Panc1 (cell line): ENCODE data around the gene TMEM191C. TPM values are rescaled to one million over a fixed set of nuclear protein-coding genes. Genes with fewer than 3 reads are reported as not detected.
"Not testable (repeated sequence)": the region's sequence is repeated elsewhere in the genome, so short reads cannot be mapped to it uniquely, and the experiment has no call there.

Source experiments
- ATAC-seq: fragments of 200-7000 bp; cut with Tn5 transposase; 2 replicates; pipeline ENCODE4 v1.9.1; 2020; ENCODE audit warnings: mild to moderate bottlenecking, moderate library complexity
- BruUV-seq: library from RNA; stranded (reverse); fragments of 400-500 nt; replicated peaks from 2 replicates; lab custom pipeline; 2021; lab: Mats Ljungman, UMichigan
- CTCF ChIA-PET: fragments of 300-600 bp; sonication (Branson Sonifier 250); formaldehyde crosslinking; loops from one replicate; lab custom pipeline; 2022; ENCODE audit warnings: antibody characterized with exemption; lab: Charles Lee
- POLR2A ChIA-PET: fragments of 300-600 bp; sonication (Branson Sonifier 250); formaldehyde crosslinking; loops from one replicate; lab custom pipeline; 2022; ENCODE audit warnings: antibody characterized with exemption; lab: Charles Lee
- DNase-seq: peaks from one replicate; pipeline ENCODE4 v3.0.0-alpha.2; 2010; ENCODE audit warnings: low read depth, low spot score
- H3K27ac ChIP-seq: 2 replicates; pipeline ENCODE4 v1.5.1; 2011; ENCODE audit warnings: mild to moderate bottlenecking, low read length, inconsistent platforms
- H3K27me3 ChIP-seq: fragments of 200-500 bp; sonication (Bioruptor generic); 2 replicates; pipeline ENCODE4 v1.6.0; 2014; ENCODE audit warnings: low read length, inconsistent platforms; ENCODE audit not compliant: control insufficient read depth, insufficient read depth
- H3K36me3 ChIP-seq: fragments of 200-500 bp; sonication (Bioruptor generic); 2 replicates; pipeline ENCODE4 v1.5.1; 2014; ENCODE audit warnings: inconsistent platforms, mild to moderate bottlenecking, low read length, moderate library complexity; ENCODE audit not compliant: control insufficient read depth, insufficient read depth
- H3K4me1 ChIP-seq: 2 replicates; pipeline ENCODE4 v1.5.1; 2011; ENCODE audit warnings: inconsistent platforms, mild to moderate bottlenecking, low read length, moderate library complexity; ENCODE audit not compliant: control insufficient read depth, insufficient read depth
- H3K4me3 ChIP-seq, 2 experiments: 2 replicates each; pipeline ENCODE4 v1.5.1; 2011 to 2012; ENCODE audit warnings: low read depth in 2 of 2, low read length in 2 of 2, mild to moderate bottlenecking in 2 of 2, inconsistent platforms in 1 of 2, moderate library complexity in 1 of 2
- H3K9me3 ChIP-seq: fragments of 200-500 bp; sonication (Bioruptor generic); 2 replicates; pipeline ENCODE4 v1.5.1; 2014; ENCODE audit warnings: low read depth, mild to moderate bottlenecking, inconsistent platforms, low read length, moderate library complexity; ENCODE audit not compliant: control insufficient read depth, insufficient read depth
- in situ Hi-C: cut with HindIII; loops from 2 replicates; pipeline ENCODE4 v1.10.0; 2016; ENCODE audit warnings: low sequenced_read_pairs, low pct_unique_long_range_greater_than_20kb
- intact Hi-C: fragments of 100-400 bp; cut with micrococcal nuclease; formaldehyde crosslinking; loops from one replicate; pipeline ENCODE4 v1.10.0; 2022; ENCODE audit not compliant: unreplicated experiment
- total RNA-seq: library from RNA; stranded (reverse); gene quantifications from one replicate; pipeline ENCODE4 v1.2.1, GENCODE V29; 2021; ENCODE audit not compliant: unreplicated experiment

TMEM191C gene
- total RNA-seq, 1 experiment from 2014 or later, result 2.9 TPM

GRCh38 chr22:21493789-21494782, 26.9 kb downstream of the TMEM191C start:
- H3K27me3 ChIP-seq, CTCF ChIA-PET, H3K36me3 ChIP-seq, in situ Hi-C loops, H3K9me3 ChIP-seq, DNase-seq, POLR2A ChIA-PET, intact Hi-C loops, H3K4me3 ChIP-seq, H3K4me1 ChIP-seq, H3K27ac ChIP-seq, BruUV-seq: not testable (repeated sequence)
- ATAC-seq, result peak; percentile 64

DNA sequence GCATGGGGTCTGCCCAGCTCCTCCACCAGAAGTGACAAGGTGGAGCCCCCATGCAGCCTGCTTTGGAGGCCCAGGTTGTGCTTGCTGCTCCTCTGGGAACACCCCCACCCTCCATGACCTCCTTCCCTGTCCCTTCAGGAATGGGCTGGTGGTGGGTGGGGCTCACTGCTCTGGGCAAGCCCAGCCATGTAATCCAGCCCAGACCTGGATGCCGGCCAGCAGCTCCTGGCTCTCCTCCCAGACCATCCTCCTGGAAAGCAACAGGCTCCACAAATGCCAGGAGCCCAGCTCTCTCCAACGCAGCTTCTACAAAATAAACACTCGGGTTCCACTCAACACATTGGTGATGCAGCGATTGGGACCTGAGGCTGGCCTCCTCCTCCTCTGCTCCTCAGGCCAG, 30.8 kb downstream of the TMEM191C start:
- H3K27me3 ChIP-seq, CTCF ChIA-PET, H3K27ac ChIP-seq, POLR2A ChIA-PET, DNase-seq, H3K9me3 ChIP-seq, H3K4me3 ChIP-seq, H3K36me3 ChIP-seq, in situ Hi-C loops, BruUV-seq, H3K4me1 ChIP-seq, intact Hi-C loops: not testable (repeated sequence)
- peak; percentile 68 for ATAC-seq

GRCh38 chr22:21498489-21498888, 31.3 kb downstream of the TMEM191C start:
- H3K9me3 ChIP-seq, BruUV-seq, in situ Hi-C loops, H3K4me3 ChIP-seq, CTCF ChIA-PET, H3K36me3 ChIP-seq, ATAC-seq, DNase-seq, POLR2A ChIA-PET, H3K27me3 ChIP-seq, H3K27ac ChIP-seq, H3K4me1 ChIP-seq, intact Hi-C loops: not testable (repeated sequence)

DNA sequence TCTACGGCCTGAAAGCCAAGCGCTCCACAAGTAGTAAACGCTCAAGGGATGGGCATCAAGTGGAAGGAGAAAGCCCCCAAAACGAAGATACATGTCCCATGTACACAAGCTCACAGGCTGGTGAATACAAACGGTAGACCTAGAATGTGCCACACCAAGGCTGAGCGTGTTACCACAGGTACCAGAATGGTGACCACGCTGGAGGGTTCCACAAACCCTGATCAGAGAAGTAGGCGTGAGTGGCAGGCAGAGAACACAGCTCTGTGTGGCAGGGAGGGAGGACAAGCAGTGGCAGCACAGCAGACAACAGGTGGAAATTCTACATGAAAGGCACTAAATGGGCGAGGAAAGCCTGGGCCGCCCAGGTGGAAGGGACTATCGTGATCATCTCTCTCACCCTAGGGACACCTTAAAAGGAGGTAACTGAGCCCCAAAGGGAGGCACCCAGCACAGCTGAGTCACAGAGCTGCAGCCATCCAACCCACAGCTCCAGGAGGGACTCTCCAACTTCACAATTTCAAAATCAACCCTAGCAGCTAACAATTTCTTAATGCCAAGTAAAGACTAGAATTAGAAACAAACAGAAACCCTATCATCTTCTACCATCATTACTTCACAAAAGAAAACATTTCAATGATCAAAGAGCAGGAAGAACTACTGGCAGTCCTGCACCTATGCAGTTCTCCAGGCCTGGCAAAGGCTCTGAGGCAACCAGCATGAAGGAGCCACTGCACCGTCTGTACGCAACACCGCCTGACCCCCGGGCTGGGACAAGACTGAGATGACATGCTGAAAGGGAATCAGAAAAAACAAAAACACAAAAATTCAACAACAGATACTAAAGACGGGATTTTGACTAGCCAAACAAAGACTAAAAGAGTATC, 32.7 kb downstream of the TMEM191C start:
- CTCF ChIA-PET, H3K27ac ChIP-seq, H3K9me3 ChIP-seq, H3K27me3 ChIP-seq, ATAC-seq, intact Hi-C loops, DNase-seq, H3K4me3 ChIP-seq, H3K4me1 ChIP-seq, H3K36me3 ChIP-seq, in situ Hi-C loops, POLR2A ChIA-PET: not testable (repeated sequence)
- TSS peak; percentile 85 for BruUV-seq

DNA sequence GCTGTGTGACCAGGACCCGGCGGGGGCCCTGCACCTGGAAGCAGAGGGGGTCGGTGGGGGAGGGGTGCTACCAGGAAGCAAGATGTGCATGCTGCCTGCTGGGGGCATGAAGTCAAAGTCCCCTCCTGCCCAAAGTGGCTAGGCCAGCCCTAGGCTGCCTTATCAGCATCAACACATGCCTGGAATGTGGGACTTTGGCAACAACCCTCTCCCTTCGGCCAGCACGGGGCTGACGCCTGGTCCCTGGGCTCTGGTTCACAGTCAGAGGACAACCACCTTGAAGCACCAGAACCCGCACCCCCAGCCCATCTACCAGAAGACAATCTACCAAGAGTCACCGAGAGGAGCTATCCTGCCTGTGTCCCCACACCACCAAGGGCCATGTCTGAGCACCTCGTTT, 43.2 kb downstream of the TMEM191C start:
- in situ Hi-C loops, BruUV-seq, POLR2A ChIA-PET: not testable (repeated sequence)

GRCh38 chr22:21512022-21512421, 44.8 kb downstream of the TMEM191C start:
- in situ Hi-C loops, H3K27ac ChIP-seq, ATAC-seq, H3K9me3 ChIP-seq, H3K36me3 ChIP-seq, BruUV-seq, H3K4me3 ChIP-seq, intact Hi-C loops, H3K27me3 ChIP-seq, DNase-seq, H3K4me1 ChIP-seq, POLR2A ChIA-PET, CTCF ChIA-PET: not testable (repeated sequence)

More for the DNA sequence above, 43.2 kb downstream of the TMEM191C start:
- ATAC-seq, H3K27me3 ChIP-seq, H3K36me3 ChIP-seq, intact Hi-C loops, CTCF ChIA-PET, DNase-seq, H3K27ac ChIP-seq, H3K9me3 ChIP-seq, H3K4me3 ChIP-seq, H3K4me1 ChIP-seq: not testable (repeated sequence)

DNA sequence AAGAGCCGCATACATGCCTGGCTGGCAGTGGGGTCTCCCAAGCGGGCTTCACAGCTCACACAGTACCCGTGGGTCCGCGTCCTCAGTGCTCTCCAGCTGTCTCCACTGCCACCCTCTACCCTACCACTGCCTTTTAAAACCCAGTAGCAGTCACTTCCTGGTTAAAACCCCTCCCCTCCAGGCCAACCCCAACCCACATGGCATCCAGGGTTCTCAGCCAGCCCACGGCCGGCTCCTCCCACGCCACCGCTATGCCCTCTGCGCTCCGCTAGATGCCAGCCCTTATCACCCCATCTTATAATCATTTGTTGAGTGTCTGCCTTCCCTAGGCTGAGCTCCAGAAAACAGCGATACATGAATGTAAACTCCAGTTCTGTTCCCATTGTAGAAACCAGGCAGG, 46.9 kb downstream of the TMEM191C start:
- CTCF ChIA-PET, H3K4me3 ChIP-seq, in situ Hi-C loops, H3K4me1 ChIP-seq, BruUV-seq, H3K27ac ChIP-seq, H3K27me3 ChIP-seq, H3K36me3 ChIP-seq, POLR2A ChIA-PET, DNase-seq, intact Hi-C loops, H3K9me3 ChIP-seq: not testable (repeated sequence)
- ATAC-seq, result peak; percentile 68
